SK-N-DZ (cell line): ENCODE results near the gene CYP19A1.

ENCODE experiments used
- DNase-seq: peaks from one replicate; pipeline ENCODE4 v3.0.0-alpha.2; 2015; ENCODE audit warnings: low spot score

The CYP19A1 gene

DNA sequence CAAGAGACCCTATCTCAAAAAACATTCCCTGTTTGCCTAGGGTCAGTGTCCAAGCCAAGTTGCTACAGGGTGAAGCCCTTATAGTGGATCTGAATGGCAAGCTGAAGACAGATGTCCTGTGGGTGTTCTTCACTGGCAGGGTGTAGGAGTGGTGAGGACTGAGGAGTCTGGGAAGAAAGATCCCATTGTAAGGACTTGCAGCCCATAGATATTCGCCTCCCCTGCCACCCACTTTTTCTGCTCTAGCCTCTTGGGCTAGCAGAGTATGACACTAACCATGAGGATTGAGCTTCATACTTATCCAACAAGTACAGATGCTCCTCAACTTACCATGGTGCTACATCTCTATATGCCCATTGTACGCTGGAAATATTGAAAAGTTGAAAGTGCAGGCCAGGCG lies 13.2 kb downstream of the CYP19A1 start:
- no peak for DNase-seq

DNA sequence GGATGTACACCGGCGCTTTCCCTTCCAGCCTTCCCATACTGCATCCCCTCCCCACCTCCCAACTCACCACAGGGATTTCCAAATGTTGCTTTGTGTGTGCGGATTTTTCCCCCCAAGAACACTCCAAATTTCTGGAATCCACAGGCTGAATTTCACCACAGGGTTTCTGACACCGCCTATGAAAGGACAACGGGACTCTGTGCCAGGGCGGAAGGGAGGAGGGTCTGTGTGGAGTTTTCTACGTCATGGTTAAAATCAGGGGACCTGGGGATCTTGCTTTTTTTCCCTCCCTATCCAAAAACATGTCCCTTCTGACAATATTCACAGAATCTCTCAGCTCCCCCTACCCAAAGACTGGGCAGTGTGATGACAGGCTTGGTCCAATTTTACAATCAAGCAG lies 14.6 kb downstream of the CYP19A1 start:
- no peak for DNase-seq

DNA sequence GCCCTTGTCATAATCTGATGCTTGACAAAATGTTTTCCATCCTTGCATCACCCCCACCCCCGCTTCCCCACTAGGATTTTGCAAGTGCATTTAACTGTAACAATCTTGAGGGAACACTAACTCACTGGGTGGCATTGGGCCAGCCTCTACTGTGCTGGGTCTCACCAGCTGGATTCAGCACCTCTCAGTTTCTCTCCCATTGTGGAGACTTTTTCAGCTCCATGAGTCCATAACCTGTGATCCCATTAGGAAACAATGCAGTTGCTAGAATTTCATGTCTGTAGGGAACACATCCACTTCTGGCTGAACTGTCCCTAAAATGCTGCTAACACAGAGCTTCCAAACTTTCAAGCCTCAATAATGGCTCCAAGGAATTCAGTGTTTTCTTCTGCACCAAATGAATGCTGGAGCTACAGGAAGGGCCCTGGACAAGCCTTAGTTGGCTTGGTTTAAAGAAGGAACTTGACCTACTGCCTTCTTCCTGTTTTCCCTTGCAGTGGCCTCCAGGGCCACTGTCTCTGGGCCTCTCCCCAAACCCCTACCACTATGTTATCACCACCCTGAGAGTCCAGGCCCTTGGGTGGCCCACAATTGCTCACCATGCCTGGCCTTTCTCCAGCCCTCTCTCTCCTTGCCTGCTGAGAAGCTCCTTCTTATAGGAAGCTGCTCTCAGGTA lies 15.6 kb downstream of the CYP19A1 start:
- no peak for DNase-seq

DNA sequence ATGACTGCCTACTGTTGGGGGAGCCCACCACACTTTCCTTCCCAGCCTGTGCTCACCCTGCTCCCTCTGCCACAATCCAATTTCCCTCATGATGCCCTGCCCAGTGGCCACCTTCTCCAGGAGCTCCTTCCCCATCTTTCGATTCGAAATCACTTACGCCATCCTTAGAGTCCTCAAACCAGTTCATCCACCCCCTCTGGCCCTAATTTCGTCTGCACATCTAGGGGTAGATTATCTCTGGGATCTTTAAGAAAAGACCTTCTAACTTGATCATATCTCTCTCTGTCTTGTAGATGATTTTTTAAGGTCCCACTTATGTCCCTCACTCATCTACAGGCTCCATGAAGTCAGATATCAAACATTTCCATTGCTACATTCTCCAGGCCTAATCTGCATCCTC lies 17.1 kb downstream of the CYP19A1 start:
- DNase-seq, result no peak

DNA sequence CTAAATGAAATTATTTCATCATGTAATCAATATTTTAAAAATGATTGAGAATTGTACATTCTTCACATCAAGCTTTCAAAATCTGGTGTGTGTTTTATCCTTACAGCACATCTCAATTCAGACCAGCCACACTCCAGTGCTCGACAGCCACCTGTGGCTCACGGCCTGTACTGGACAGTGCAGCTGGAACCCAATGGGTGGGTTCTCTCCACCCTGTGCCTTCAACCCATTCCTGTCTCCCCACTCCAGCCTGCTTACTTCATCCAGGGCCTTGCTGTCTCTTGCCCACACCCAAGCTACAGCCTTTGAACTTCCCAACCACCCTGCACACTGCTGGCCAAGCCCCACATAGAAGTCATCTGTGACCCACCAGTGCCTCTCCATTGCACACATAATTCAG lies 17.6 kb downstream of the CYP19A1 start:
- no peak for DNase-seq

DNA sequence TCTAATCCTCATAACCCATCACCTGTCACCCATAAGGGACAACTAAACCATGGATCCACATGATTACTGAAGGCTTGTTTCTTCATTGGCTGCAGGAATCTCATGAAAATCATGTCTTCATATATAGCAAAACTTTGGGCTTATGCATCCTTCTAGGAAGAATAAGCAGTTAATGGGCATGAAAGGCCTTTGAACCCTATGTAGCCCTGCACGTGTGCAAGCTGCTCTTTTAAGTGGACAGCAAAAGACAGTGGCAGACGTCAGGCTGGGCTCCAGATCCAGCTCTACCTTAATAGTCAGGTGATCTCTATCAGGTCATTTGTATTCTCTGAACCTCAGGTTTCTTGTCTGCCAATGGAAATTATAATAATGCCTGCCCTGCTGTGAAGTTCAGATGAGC lies 18.9 kb downstream of the CYP19A1 start:
- DNase-seq, result no peak

DNA sequence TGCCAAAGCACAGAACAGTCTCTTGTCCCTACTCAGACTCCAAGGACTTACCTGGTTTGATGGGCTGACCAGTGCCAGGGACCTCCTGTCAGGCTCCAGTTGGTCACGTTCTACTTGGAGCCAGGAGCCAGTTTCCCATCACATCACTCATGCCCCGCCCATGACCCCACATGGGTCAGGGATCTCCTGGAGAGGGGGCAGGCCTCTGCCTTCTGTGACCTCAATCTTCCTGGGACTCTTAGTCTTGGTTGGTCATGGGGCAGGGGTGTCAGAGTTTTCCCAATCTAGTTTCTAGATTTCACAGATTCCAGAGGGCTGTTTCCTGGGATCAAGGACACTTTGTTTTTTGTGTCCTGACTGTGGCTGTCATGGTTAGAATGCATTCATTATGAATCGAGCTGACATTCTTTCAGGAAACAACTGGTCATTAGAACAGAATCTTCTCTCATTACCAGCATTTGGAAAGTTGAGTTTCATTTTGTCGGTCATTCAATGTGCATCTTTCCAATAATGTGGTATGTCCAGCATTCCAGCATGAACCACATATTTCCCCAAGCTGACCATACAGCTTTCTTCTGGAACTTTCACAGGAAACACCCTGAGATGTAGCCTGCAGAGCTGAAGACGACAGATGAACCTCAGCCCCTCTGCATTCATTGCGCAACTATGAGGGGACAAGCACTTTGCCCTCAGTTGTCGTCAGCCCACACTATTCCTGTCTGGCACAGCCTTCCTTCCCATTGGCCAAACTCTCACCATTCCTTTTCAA lies 19.8 kb downstream of the CYP19A1 start:
- DNase-seq, result no peak

DNA sequence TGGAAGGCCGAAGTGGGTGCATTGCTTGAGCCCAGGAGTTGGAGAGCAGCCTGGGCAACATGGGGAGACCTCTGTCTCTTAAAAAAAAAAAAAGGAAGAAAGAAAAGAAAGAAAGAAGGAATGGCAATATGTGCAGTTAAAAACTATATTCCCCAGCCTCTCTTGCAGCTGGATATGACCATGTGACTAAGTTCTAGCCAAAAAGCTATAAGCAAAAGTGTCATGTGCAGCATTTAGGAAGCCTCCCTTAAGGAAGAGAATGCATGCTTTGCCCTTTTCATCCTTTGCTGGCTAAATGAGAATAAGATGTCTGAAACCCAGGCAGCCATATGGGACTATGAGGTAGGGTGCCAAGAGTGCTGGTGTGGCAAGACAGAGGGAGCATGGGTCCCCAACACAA lies 21.8 kb downstream of the CYP19A1 start:
- DNase-seq, result no peak

DNA sequence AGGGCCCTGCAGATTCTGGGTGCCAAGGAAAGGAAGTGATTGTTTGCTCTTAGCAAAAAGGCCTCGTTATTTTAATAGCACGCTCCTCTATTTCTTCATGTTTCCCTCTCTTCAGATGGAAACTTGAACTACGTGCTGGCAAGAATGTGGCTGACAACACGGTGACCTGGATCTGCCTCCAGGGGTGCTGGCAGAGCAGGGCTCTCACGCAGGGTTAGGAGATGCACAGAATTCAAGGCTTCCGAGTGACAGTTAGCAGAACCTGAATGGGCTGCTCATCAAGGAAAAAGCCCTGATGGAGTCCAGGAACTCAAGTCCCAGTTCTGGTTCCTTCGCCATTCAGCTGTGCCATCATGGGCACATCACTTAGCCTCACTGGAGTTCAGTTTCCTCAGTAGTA lies 22.7 kb downstream of the CYP19A1 start:
- no peak for DNase-seq

DNA sequence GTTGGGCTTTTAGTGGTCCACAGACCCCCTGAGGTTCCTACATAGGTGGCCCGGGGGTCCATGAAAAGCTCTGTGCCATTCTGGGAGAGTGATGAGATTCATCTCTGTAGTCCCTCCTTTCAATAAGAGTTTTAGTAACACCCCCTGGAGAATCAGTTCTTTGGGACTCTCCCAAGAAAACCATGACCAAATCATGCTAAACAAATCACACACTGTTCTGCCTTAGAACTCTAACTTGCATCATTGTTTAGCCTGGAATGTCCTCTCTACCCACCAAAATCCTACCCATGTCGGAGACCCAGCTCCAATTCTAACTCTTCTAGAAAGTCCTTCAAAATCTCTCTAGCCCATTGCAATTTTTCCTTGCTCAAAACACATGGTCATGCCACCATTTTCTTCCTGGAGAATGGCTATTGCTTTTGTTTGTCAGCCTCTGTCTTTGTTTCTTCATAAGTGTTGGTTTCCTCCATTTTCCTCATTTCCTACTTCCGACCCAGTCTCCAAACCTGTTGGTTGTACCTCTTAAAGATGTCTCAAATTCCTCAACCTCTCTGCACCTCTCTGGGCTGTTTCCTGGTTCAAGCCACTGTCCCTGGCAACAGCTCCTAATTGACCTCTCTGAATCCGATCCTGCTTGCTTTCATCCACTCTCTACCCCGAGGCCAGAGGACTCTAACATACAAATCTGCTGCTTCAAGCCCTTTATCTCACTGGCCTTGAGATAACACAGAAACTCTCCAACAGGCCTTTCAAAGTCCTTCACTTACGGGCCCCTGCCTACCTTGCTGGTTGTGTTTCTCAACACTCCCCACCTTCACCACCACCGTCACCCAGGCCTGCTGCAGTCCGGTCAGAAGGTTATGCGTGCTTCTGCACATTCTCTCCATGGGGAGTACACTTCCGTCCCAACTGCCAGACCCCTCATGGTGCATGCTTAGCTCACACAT lies 23.7 kb downstream of the CYP19A1 start:
- no peak for DNase-seq

DNA sequence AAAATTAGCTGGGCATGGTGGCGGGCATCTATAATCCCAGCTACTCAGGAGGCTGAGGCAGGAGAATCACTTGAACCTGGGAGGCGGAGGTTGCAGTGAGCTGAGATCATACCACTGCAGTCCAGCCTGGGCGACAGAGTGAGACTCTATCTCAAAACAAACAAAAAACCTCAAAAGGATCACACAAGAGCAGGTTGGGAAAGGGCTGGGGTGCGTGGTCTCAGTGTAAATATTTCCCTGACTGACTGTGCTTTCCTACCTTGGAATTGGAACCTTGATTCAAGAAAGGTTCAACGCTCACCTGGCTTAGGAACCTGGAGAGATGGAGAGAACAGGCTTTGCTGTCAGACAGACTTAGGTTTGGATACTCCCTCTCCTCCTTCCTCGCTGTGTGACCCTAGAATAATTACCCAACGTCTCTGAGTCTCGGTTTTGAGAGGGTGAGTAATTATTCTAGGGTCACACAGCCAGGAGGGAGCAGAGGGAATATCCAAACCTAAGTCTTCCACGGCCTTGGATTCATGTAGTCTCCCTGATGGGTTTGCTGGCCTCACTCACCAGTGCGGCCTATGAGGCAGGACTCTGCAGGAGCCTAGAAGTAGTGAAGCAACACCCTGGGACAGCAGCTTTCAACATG lies 24.6 kb downstream of the CYP19A1 start:
- DNase-seq, result no peak

DNA sequence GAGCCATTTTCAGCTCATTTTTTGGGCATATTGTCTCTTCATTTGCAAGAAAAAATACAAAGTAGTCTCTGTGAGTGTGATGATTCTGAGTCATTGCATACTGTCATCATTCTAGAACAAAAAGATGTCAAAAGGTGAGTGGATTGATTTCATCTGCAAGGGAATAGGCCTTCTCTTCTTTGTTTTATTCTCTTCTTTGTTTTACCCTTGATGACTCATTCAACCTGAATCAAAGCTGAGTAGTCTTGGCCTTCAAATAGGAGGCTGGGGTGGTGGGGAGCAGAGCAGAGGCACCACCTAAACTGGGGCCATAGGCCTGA lies 25.4 kb downstream of the CYP19A1 start:
- no peak for DNase-seq

DNA sequence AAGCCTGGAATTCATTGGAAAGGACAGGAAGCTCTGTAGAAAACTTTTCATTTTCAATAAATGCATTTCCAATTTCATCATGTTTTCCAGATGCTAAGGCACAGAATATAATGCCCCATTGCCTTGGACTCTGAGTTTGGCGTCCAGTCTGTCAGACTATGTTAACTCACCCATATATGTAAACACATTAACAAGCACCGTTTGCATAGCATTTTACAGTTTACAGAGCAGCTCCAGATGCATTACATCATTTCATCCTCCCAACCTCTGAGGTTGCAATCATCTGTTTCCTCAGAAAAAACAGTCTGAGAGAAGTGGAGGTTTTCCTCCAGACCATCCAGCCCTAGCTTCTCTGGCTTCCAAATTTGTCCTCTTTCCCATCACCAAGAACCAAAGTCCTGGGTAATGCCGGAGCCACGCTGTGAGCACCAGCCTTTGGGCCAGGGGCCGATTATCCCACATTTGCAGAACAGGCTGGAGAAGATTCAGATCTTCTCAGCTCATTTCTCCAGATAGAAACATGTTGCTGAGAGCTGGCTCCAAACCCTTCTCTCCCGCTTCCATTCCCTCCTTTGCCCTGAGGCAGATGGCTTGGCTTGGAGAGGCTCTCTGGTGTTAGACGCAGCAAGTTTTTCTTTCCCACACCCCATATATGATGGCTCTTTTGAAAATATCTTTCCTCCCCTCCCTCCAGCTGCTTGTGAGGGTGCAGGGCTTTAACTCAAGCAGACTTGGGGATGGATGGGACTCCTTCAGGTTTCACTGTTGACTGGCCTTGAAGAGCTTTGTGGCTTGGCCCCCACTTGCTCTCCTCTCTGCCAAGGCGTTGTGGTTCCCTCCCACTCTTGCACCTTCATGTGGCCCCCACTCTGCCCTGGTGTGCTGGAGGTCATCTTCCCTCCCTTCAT lies 26.0 kb downstream of the CYP19A1 start:
- DNase-seq, result no peak

DNA sequence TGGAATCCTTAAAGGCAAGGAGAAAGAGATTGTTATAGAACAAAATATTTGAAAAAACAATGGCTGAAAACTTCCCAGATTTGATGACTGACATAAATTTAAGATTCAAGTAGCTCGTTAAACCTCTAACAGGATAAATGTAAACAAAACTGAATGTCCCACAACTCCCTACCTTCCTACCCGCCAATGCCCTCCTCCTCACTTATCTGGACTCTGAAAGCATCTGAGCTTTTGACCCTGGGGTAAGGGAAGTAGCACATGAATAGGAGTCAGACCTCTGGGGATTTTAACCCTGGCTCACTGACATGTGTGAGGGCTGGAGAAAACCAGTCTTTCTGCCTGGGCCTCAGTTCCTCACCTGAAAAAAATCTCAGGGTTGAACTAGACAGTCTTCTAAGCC lies 26.9 kb downstream of the CYP19A1 start:
- no peak for DNase-seq

DNA sequence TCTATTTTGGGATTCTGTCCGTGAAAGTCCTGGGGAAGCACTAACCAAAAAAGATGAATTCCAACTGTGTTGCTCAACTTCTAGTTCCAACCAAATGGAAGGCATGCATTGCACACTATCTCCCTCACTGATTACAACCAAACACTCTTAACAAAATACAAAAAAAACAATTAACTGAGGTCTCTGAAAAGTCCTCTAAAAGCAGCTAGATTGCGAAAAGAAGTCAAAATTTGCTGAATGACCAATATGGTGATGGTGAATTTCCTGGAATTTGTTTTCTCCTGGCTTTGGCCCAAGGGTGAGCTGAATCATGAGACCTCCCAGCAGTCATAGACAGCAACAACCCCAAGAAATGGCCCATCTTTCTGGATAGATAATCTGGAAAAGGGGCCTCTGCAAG lies 28.3 kb downstream of the CYP19A1 start:
- no peak for DNase-seq

DNA sequence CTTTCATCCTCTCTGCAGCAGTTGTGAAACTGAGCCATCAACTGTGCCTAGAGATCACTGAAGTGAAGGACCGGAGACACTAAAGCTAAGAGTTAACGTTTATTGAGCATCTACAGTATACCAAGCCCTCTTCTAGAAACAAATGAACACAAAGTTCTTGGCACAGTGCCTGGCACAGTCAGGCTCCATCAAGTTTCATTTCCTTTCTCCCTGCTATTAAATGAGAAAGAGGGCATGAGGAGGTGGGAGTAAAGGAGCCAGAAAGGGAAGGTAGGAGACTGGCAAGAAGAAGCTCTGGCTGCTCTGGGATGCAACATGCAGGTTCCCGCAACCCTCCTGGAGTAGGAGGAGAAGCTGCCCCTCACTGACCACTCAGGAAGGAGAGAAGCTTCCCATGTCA lies 30.6 kb downstream of the CYP19A1 start:
- DNase-seq, result no peak

DNA sequence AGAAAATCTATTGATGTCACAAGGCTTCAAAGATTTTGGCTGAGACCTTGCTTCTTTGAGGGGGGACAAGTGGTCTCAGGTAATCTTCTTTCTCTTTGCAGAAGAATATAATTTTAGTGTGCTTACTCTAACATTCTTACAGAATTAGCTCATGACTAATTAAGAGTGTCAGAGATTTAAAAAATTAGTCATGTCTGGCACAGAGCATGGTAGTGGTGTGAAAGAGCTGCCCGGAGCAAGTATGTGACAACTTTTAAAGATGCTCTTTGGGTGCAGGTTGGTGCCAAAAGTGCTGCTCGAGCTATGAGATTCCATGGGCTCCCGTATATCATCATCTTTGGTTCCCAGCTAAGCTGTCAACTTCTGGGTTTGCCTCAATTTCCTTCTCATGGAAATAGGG lies 31.1 kb downstream of the CYP19A1 start:
- DNase-seq, result no peak

DNA sequence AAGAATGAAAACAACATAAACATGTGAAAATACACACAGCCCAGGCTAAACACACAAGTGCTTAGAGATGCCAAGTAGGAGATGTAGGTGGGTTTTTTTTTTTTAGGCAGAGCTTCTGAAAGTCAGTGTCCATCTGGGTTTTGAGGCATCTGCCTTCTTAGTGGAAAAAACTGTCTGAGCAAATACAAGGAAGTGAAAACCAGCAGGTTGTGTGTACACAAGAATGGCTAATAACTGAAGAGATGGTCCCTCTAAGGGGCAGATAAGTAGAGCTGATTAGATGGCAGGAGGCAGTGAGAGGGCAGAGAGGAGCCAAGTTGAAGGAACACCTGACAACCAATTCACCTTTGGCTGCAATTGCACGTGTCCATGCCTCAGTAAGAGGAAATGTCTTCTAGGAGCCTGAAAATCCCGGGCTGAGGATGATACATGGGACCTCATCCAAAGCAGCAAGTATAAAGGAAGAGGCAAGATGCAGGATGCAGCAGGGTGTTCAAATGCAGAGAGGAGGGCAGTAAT lies 34.9 kb downstream of the CYP19A1 start:
- DNase-seq, result no peak

DNA sequence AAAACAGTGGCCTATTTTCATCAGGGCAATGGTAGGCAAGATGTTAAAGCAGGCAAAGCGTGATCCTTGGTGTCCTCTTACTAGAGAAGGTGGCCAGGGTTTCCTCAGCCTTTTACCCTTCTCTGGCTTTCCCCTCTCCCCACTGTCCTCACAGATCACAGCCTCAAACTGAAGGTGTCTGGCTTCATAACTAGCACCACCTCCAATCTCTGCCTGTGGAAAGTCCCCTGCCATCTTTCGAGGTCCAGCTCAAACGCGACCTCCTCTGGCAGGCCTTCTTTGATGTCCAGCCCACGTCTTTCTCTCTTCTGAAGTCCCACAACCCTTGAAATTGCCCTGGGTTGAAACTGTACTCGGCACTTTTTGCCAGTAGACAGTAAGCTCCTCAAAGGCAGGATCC lies 35.9 kb downstream of the CYP19A1 start:
- no peak for DNase-seq

DNA sequence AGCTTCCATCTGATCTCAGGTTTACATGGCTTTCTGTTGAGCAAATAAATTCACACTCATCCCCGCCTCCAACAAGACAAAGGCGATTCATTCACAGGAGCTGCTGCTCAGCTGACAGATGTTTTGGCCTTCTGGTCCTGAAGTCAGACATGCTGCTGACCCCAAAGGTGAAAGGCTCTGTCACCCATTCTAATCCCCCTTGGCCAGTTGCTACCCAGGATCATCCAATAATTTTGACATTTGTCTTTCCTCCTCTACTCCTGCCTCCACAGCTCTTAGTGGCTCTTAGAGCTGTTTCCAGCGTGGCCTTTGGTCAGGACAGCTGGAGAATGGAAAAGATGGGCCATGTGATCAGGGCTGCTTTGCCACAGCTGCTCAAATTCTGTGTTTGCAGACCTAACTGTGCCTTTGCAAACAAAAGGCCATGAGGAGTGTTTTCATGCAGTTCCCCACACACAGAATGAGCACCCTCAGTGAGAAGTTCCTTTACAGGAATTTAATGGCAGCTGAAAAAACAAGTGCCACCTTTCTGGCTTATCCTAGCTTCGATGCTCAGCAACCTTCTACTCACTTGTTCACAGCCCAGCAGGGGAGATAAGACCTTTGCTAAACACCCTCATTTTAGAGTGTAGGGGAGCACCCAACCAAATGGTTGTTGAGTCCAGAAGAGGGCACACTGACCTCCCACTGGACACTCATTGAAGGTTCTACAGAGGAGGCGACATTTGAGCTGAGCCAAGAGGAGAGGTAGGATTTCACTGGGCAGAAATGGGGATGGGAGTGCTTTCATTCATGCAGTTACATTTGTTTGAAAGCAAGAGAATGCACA lies 39.0 kb downstream of the CYP19A1 start:
- no peak for DNase-seq
